SK-N-SH (cell line): ENCODE results near the gene ERVMER34-1. TPM values are rescaled to one million over a fixed set of nuclear protein-coding genes. Genes with fewer than 3 reads are reported as not detected.

Experiments
- CTCF ChIA-PET: fragments of 300-600, 350-600 bp; formaldehyde crosslinking; extraction: SDS; loops from one replicate; lab custom pipeline; 2021; lab: Yijun Ruan, JAX
- POLR2A ChIA-PET: fragments of 350-600 bp; sonication (Branson Sonifier 250); formaldehyde crosslinking; extraction: SDS; loops from one replicate; lab custom pipeline; 2020; ENCODE audit warnings: antibody characterized with exemption, inconsistent platforms; lab: Yijun Ruan, JAX
- DNase-seq: peaks from one replicate; pipeline ENCODE4 v3.0.0; 2012
- H2AFZ ChIP-seq: fragments of 200-600 bp; sonication (generic); 2 replicates; pipeline ENCODE4 v1.8.1; 2016; ENCODE audit warnings: antibody characterized with exemption, mild to moderate bottlenecking, low read depth
- H3F3A ChIP-seq: fragments of 200-600 bp; sonication (generic); replicated peaks from 2 replicates; pipeline ENCODE3; 2016; ENCODE audit warnings: antibody characterized with exemption, mild to moderate bottlenecking; ENCODE audit not compliant: insufficient read depth
- H3K27ac ChIP-seq, 2 experiments: fragments of 200-500 bp in 1 of 2; fragments of 200-600 bp in 1 of 2; sonication (Bioruptor generic) in 1 of 2; sonication (generic), shearing (Covaris generic) in 1 of 2; 2 replicates each; pipeline versions ENCODE4 v1.5.1 to v1.6.1; 2014 to 2016; ENCODE audit warnings: low read depth in 2 of 2, inconsistent platforms in 1 of 2, low read length in 1 of 2, mild to moderate bottlenecking in 1 of 2, mixed read lengths in 1 of 2
- H3K27me3 ChIP-seq: fragments of 200-600 bp; sonication (generic), shearing (Covaris generic); 2 replicates; pipeline ENCODE4 v1.6.1; 2016; ENCODE audit warnings: mixed run types; ENCODE audit not compliant: insufficient read depth
- H3K36me3 ChIP-seq, 2 experiments: fragments of 200-500 bp in 1 of 2; fragments of 200-600 bp in 1 of 2; sonication (Bioruptor generic) in 1 of 2; sonication (generic) in 1 of 2; replicated peaks in 1 of 2; 2 replicates each; pipeline versions ENCODE3 to v1.5.1; 2014 to 2016; ENCODE audit warnings: low read length in 1 of 2, mild to moderate bottlenecking in 1 of 2; ENCODE audit not compliant: insufficient read depth in 2 of 2, control insufficient read depth in 1 of 2
- H3K4me1 ChIP-seq, 2 experiments: fragments of 200-500 bp in 1 of 2; fragments of 200-600 bp in 1 of 2; sonication (Bioruptor generic) in 1 of 2; sonication (generic), shearing (Covaris generic) in 1 of 2; 2 replicates each; pipeline versions ENCODE4 v1.5.1 to v1.6.1; 2014 to 2016; ENCODE audit warnings: low read depth in 1 of 2, low read length in 1 of 2, mixed run types in 1 of 2; ENCODE audit not compliant: insufficient read depth in 2 of 2, control insufficient read depth in 1 of 2
- H3K4me2 ChIP-seq: fragments of 200-600 bp; sonication (generic), shearing (Covaris generic); 2 replicates; pipeline ENCODE4 v1.6.1; 2017; ENCODE audit warnings: mixed run types
- H3K4me3 ChIP-seq, 2 experiments: fragments of 200-500 bp in 1 of 2; fragments of 200-600 bp in 1 of 2; sonication (Bioruptor generic) in 1 of 2; sonication (generic), shearing (Covaris generic) in 1 of 2; 2 replicates each; pipeline versions ENCODE4 v1.5.1 to v1.8.1; 2014 to 2016; ENCODE audit warnings: low read depth in 2 of 2, inconsistent platforms in 1 of 2, low read length in 1 of 2, mild to moderate bottlenecking in 1 of 2, mixed read lengths in 1 of 2, moderate library complexity in 1 of 2
- H3K79me2 ChIP-seq: fragments of 200-600 bp; sonication (generic); 2 replicates; pipeline ENCODE4 v1.8.1; 2017; ENCODE audit warnings: mild to moderate bottlenecking; ENCODE audit not compliant: insufficient read depth
- H3K9ac ChIP-seq: fragments of 200-600 bp; sonication (generic); 2 replicates; pipeline ENCODE4 v1.6.1; 2017; ENCODE audit warnings: mixed run types
- H3K9me2 ChIP-seq: fragments of 200-600 bp; sonication (generic); 2 replicates; pipeline ENCODE4 v1.6.1; 2017; ENCODE audit warnings: mixed run types
- H3K9me3 ChIP-seq: fragments of 200-600 bp; sonication (generic); 2 replicates; pipeline ENCODE4 v1.6.1; 2017; ENCODE audit warnings: mixed run types, mild to moderate bottlenecking, moderate library complexity
- H4K20me1 ChIP-seq: fragments of 200-600 bp; sonication (generic); 2 replicates; pipeline ENCODE4 v1.6.1; 2017; ENCODE audit warnings: mild to moderate bottlenecking, mixed run types; ENCODE audit not compliant: insufficient read depth
- ELF1 ChIP-seq: IDR thresholded peaks from 2 replicates; pipeline ENCODE4 v1.4.0; 2012
- FOXJ3 ChIP-seq: sonication (generic); formaldehyde crosslinking; IDR thresholded peaks from 2 replicates; pipeline ENCODE4 v1.5.1; 2020; ENCODE audit warnings: mild to moderate bottlenecking, missing genetic modification reagents
- FOXM1 ChIP-seq: IDR thresholded peaks from 2 replicates; pipeline ENCODE4 v1.4.0; 2012; ENCODE audit warnings: low read depth, mild to moderate bottlenecking
- GATA2 ChIP-seq: sonication (generic); formaldehyde crosslinking; IDR thresholded peaks from 2 replicates; pipeline ENCODE4 v1.5.0; 2020; ENCODE audit warnings: mild to moderate bottlenecking, missing genetic modification reagents
- POLR2AphosphoS5 ChIP-seq: IDR thresholded peaks from 2 replicates; pipeline ENCODE4 v1.6.1; 2012; ENCODE audit warnings: low read depth, low read length
- RCOR1 ChIP-seq: fragments of 150-350 bp; IDR thresholded peaks from 2 replicates; pipeline ENCODE4 v1.6.1; 2017; ENCODE audit warnings: antibody characterized with exemption, low read length
- RFX5 ChIP-seq: IDR thresholded peaks from 2 replicates; pipeline ENCODE4 v1.6.1; 2012; ENCODE audit warnings: mild to moderate bottlenecking, improper control_type of control experiment, low read length
- SIN3A ChIP-seq: IDR thresholded peaks from 2 replicates; pipeline ENCODE4 v1.6.1; 2012; ENCODE audit warnings: low read depth, mild to moderate bottlenecking, low read length, moderate library complexity, borderline replicate concordance
- SMC3 ChIP-seq: IDR thresholded peaks from 2 replicates; pipeline ENCODE4 v1.6.1; 2012; ENCODE audit warnings: low read depth, low read length, improper control_type of control experiment
- TAF1 ChIP-seq: IDR thresholded peaks from 2 replicates; pipeline ENCODE4 v1.6.1; 2012; ENCODE audit warnings: low read depth, mild to moderate bottlenecking, low read length, moderate library complexity, borderline replicate concordance
- YY1 ChIP-seq: IDR thresholded peaks from 2 replicates; pipeline ENCODE4 v1.4.0; 2012; ENCODE audit warnings: low read depth, mild to moderate bottlenecking
- WGBS: methylation state at CpG from one replicate; pipeline ENCODE4 v1.1.6; 2017; ENCODE audit warnings: low lambda C conversion rate; 5-methylcytosine and 5-hydroxymethylcytosine counted together
- polyA plus RNA-seq, 3 experiments: library from polyadenylated mRNA; depleted of rRNA; stranded (reverse); fragments of >200 nt; gene quantifications; 2 replicates each; pipeline ENCODE4 v1.2.3, GENCODE V29; 2012
- TF ChIP-seq, protein P1 (sequence below): IDR thresholded peaks from 2 replicates; pipeline ENCODE4 v1.6.1; 2012; ENCODE audit warnings: mild to moderate bottlenecking, low read depth, low read length, moderate library complexity
- TF ChIP-seq, protein P2 (sequence below): fragments of 200-600 bp; sonication (generic); IDR thresholded peaks from 2 replicates; pipeline ENCODE4 v1.6.1; 2017; ENCODE audit warnings: antibody characterized with exemption, mild to moderate bottlenecking, moderate library complexity
- TF ChIP-seq, protein P3 (sequence below): IDR thresholded peaks from 2 replicates; pipeline ENCODE4 v1.4.0; 2012; ENCODE audit warnings: low read depth, borderline replicate concordance

Gene ERVMER34-1
- polyA plus RNA-seq, 1 of the 3 experiments (the other 2 are of a cell fraction) = 0.05 TPM

DNA sequence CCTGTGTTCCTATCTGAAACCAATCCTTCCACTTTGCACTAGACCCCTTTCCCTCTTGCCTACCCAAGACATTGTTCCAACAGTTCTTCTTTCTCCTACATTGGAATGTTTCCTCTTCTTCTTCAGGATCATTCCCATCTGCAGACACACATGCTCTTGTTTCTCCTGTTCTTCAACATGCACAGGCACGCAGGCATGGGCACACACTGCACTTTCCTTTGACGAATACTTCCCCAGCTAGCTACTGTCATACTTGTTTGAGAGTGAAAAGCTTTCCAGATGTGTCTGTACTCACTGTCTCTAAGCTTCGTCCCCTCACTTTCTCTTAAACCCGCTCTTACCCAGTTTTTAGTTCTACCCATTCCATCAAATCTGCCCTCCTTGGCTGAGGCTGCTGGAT, 31.8 kb upstream of the ERVMER34-1 start:
- Histone ChIP-seq H3K36me3 (no peaks in the 10 kb centered on the region), H3K4me1 (no peaks in the 10 kb centered on the region), H3K4me3 (no peak overlapping the region), H2AFZ (no peak overlapping the region), H3K79me2 (no peaks in the 10 kb centered on the region), H3K9ac (no peak overlapping the region), H3K9me3 (no peaks in the 10 kb centered on the region), H3K27me3 (no peaks in the 10 kb centered on the region; the same call in 1 of the 2 replicates), H3F3A (no peaks in the 10 kb centered on the region), H3K4me2 (no peak overlapping the region), H4K20me1 (no peaks in the 10 kb centered on the region), H3K27ac (no peak overlapping the region), H3K9me2 (no peaks in the 10 kb centered on the region)
- ChIA-PET POLR2A (no interaction called here), CTCF (no interaction called here)
- 52% methylated on average over 4 of the region's 4 CpGs for WGBS
- no peak for DNase-seq
- TF ChIP-seq RCOR1 = no peak
- no peak for TF ChIP-seq POLR2AphosphoS5
- TF ChIP-seq FOXJ3 = no peak
- TF ChIP-seq, protein P1, sequence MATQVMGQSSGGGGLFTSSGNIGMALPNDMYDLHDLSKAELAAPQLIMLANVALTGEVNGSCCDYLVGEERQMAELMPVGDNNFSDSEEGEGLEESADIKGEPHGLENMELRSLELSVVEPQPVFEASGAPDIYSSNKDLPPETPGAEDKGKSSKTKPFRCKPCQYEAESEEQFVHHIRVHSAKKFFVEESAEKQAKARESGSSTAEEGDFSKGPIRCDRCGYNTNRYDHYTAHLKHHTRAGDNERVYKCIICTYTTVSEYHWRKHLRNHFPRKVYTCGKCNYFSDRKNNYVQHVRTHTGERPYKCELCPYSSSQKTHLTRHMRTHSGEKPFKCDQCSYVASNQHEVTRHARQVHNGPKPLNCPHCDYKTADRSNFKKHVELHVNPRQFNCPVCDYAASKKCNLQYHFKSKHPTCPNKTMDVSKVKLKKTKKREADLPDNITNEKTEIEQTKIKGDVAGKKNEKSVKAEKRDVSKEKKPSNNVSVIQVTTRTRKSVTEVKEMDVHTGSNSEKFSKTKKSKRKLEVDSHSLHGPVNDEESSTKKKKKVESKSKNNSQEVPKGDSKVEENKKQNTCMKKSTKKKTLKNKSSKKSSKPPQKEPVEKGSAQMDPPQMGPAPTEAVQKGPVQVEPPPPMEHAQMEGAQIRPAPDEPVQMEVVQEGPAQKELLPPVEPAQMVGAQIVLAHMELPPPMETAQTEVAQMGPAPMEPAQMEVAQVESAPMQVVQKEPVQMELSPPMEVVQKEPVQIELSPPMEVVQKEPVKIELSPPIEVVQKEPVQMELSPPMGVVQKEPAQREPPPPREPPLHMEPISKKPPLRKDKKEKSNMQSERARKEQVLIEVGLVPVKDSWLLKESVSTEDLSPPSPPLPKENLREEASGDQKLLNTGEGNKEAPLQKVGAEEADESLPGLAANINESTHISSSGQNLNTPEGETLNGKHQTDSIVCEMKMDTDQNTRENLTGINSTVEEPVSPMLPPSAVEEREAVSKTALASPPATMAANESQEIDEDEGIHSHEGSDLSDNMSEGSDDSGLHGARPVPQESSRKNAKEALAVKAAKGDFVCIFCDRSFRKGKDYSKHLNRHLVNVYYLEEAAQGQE = no peak
- TF ChIP-seq TAF1 = no peak
- TF ChIP-seq SIN3A = no peak
- no peak for TF ChIP-seq RFX5
- no peak for TF ChIP-seq FOXM1
- TF ChIP-seq SMC3 = no peak
- TF ChIP-seq GATA2 (CRISPR knock-in tag) = no peak
- no peak for TF ChIP-seq YY1
- no peak for TF ChIP-seq ELF1

DNA sequence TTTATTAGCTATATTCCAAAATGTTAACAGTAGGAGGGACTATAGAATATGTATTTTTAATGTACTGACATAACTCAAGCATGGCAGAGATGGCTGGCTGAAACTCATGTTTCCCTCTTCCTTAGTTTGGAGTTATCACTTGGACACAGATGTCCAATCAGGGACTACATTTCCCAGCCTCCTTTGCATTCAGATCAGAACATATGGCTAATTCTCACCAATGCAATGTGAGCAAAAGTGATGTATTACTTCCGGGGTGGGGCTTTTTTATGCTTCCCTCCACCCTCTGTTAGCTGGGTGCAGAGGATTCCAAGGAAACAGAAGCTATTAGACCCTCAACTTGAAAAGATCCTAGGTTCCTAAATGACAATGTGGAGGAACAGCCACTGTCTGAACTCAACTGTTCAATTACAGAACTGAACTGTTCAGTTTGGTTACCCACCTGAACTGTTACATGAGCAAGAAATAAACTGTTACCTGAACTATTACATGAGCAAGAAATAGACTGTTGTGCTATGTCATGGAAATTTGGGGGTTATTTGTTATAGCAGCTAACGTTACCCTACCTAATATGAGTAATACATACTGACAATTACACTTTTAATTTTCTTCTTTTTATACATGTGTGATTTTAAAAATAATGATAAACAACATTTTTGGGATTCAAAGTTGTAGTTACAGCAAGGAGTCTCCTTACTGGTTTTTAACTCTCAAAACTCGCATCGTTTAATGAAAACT, 29.6 kb upstream of the ERVMER34-1 start:
- TF ChIP-seq, protein P2, sequence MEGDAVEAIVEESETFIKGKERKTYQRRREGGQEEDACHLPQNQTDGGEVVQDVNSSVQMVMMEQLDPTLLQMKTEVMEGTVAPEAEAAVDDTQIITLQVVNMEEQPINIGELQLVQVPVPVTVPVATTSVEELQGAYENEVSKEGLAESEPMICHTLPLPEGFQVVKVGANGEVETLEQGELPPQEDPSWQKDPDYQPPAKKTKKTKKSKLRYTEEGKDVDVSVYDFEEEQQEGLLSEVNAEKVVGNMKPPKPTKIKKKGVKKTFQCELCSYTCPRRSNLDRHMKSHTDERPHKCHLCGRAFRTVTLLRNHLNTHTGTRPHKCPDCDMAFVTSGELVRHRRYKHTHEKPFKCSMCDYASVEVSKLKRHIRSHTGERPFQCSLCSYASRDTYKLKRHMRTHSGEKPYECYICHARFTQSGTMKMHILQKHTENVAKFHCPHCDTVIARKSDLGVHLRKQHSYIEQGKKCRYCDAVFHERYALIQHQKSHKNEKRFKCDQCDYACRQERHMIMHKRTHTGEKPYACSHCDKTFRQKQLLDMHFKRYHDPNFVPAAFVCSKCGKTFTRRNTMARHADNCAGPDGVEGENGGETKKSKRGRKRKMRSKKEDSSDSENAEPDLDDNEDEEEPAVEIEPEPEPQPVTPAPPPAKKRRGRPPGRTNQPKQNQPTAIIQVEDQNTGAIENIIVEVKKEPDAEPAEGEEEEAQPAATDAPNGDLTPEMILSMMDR = no peak
- TF ChIP-seq, protein P3, sequence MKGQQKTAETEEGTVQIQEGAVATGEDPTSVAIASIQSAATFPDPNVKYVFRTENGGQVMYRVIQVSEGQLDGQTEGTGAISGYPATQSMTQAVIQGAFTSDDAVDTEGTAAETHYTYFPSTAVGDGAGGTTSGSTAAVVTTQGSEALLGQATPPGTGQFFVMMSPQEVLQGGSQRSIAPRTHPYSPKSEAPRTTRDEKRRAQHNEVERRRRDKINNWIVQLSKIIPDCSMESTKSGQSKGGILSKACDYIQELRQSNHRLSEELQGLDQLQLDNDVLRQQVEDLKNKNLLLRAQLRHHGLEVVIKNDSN = peak; percentile 38; the same call in 1 of the 2 replicates
- no peaks in the 10 kb centered on the region for H3K9me3 ChIP-seq
- DNase-seq = peak; percentile 19
- ChIA-PET POLR2A (no interaction called here), CTCF (interaction anchor here (0.8 kb wide), 1 partner anchor 13 kb away, joined by 3 read pairs; no protein-coding TSS in a partner anchor)
- H3K4me2 ChIP-seq = no peak overlapping the region
- H3K4me1 ChIP-seq = no peaks in the 10 kb centered on the region
- 57% methylated on average over 4 of the region's 4 CpGs for WGBS
- H3K9ac ChIP-seq = no peak overlapping the region
- H3K4me3 ChIP-seq = no peak overlapping the region
- no peaks in the 10 kb centered on the region for H3K36me3 ChIP-seq
- no peaks in the 10 kb centered on the region for H3K79me2 ChIP-seq
- no peaks in the 10 kb centered on the region for H4K20me1 ChIP-seq
- no peak overlapping the region for H2AFZ ChIP-seq
- no peaks in the 10 kb centered on the region for H3K9me2 ChIP-seq
- no peak overlapping the region for H3K27ac ChIP-seq
- no peaks in the 10 kb centered on the region; the same call in 1 of the 2 replicates for H3K27me3 ChIP-seq
- no peaks in the 10 kb centered on the region for H3F3A ChIP-seq
